AG04449 (cell line): ENCODE results near the gene KLC4.

Source experiments
- CTCF ChIA-PET: fragments of 350-600 bp; formaldehyde crosslinking; extraction: SDS; loops from one replicate; lab custom pipeline; 2021; ENCODE audit warnings: antibody characterized with exemption; lab: Yijun Ruan, JAX
- POLR2A ChIA-PET: fragments of 400-600, 350-600 bp; formaldehyde crosslinking; extraction: SDS; loops from one replicate; lab custom pipeline; 2020; ENCODE audit warnings: antibody characterized with exemption, inconsistent platforms; lab: Yijun Ruan, JAX
- DNase-seq: peaks from one replicate; pipeline ENCODE4 v3.0.0-alpha.2; 2010; ENCODE audit warnings: low read depth, low spot score
- H3K4me3 ChIP-seq: 2 replicates; pipeline ENCODE4 v1.5.1; 2011; ENCODE audit warnings: low read depth, mild to moderate bottlenecking, control low read depth, low read length
- CTCF ChIP-seq: IDR thresholded peaks from one replicate; pipeline ENCODE4 v1.5.1; 2011; ENCODE audit warnings: mild to moderate bottlenecking, moderate library complexity, low read length, control low read depth, inconsistent platforms; ENCODE audit not compliant: insufficient read depth; ENCODE audit errors: missing control alignments

Gene KLC4

DNA sequence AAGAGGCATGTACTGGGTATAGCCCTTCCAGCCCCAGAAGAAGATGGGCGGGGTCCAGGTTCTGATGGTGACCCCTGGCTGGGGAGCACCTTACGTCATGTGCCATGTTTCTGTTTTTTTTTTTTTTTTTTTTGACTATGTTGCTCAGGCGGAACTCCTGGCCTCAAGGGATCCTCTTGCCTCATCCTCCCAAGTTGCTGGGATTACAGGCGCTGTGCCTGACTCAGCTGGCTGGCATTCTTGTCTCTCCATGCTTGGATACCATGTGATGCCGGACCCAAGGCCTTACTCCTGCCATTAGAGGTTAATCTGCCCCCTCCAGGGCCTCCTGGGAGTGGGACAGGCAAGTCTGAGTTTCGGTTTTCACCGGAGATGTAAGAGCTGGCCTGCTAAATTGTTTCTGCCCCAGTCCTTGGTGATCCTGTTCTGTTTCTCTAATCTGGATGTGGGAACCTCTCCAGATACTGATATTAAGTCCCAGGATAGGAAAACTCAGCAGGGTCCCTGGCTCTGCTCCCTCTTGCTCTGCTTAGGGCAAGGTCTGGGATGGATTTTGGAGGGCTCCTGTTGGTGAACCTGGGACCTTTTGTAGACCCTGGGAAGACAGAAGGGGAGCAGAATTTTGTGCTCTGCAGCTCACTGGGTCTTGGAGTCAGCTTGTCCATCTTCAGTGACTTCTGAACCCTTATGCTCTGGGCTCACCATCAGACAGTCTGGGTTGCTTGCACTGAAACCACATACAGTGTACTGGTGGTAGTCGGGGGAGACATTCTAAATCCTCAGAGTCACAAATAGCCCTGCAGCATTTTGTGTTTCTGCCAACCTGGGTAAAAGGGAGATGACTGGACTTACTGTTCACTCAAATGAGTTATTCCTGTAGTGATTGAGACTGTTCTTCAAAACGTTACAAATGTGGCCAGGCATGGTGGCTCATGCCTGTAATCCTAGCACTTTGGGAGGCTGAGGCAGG is 61.8 kb downstream of the KLC4 start:
- H3K4me3 ChIP-seq = peak overlapping the region; percentile 37
- ChIA-PET POLR2A (interaction anchor here (0.6 to 0.8 kb wide), 4 partner anchors 22 to 240 kb away, joined by 3 to 4 read pairs (median 3); no protein-coding TSS in a partner anchor), CTCF (interaction anchor here (1.3 to 6.0 kb wide), 3 partner anchors 22 to 51 kb away, joined by 9 to 32 read pairs (median 10); partner anchors contain the start of gene PTK7)
- TF ChIP-seq CTCF = peak; percentile 17
- peak; percentile 99 for DNase-seq

DNA sequence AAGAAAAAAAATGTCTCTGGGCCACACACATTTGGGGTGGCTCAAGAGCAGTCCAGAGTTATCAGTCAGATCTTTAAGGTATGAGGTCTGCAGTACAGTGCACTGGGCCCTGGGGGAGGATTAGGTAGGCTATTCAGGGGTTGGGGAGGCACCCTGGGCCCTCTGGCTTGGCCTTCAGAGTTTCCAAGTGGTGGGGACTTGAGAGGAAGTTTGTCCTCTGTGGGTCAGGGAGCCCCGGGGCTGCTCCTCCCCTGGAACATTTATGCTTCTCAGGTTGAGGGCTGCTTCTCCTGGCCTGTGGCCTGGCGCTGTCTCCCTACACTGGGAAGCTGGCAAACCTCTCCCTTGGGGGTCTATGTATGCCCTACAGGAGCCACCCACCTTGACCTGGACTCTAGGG is 62.7 kb downstream of the KLC4 start:
- DNase-seq = no peak
- ChIA-PET POLR2A (no interaction called here), CTCF (interaction anchor here (1.4 to 6.0 kb wide), 5 partner anchors 9 to 52 kb away, joined by 3 to 32 read pairs (median 5); partner anchors contain the start of gene PTK7)
- H3K4me3 ChIP-seq = no peak overlapping the region
- no peak for TF ChIP-seq CTCF

DNA sequence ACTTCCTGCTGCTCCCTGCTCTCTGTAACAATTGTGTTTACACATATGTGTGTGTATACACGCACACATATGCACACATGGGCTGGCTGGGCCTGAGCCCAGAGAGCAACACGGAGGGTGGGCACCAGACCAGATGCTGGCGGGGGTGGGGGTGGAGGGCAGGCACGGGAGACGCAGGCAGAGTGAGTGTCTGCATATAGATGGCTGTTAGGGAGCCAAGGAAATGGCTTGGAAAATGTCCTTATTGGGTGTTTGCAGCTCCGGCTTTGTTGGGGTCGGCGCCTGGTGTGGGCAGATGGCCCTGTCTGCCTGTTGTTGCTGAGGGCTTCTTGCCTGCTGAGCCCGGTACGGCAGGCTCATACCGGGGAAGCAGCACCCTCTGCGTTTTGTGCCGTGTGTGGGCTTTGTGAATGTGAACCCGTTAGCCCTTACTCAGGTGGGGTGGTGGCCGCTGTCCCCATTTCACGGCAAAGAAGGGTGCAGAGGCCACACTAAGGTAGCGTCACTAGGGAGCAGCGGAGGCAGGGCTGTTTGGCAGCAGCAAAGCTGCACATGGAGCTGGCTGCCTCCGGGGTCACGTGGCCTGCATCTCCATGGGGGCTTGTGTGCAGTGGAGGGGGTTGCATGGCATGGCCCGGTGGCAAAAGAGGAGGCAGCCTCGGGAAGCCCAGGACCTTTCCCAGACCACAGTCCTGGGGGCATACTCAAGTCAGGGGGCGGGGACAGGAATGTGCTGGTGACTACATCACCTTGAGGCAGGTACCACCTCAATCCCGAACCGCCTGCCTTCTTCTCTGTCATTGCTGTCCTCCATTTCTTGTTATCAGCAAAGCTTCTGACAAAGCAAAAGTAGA is 64.3 kb downstream of the KLC4 start:
- CTCF ChIA-PET = interaction anchor here (0.8 to 6.0 kb wide), 11 partner anchors 10 to 53 kb away, joined by 3 to 32 read pairs (median 3); no protein-coding TSS in a partner anchor
- peak overlapping the region; percentile 18 for H3K4me3 ChIP-seq
- DNase-seq = no peak
- POLR2A ChIA-PET = interaction anchor here (1.1 to 3.8 kb wide), 2 partner anchors 27 to 46 kb away, joined by 4 to 36 read pairs; partner anchors contain the start of gene PTK7
- TF ChIP-seq CTCF = no peak

GRCh38 chr6:43124481-43124880 is 65.0 kb downstream of the KLC4 start:
- CTCF ChIA-PET = interaction anchor here (0.7 to 6.0 kb wide), 11 partner anchors 8 to 54 kb away, joined by 3 to 32 read pairs (median 3); partner anchors contain the start of gene PTK7
- no peak for DNase-seq
- POLR2A ChIA-PET = interaction anchor here (0.8 to 3.8 kb wide), 7 partner anchors 8 to 71 kb away, joined by 3 to 36 read pairs (median 7); partner anchors contain the start of genes CUL7 and PTK7
- no peak overlapping the region for H3K4me3 ChIP-seq
- no peak for TF ChIP-seq CTCF
